Measurements from ENCODE around the gene EEF1G. TPM values are rescaled to one million over a fixed set of nuclear protein-coding genes. Genes with fewer than 3 reads are reported as not detected.

The EEF1G gene
- total RNA-seq, 1 donor from 2014 or later = 928 TPM

DNA sequence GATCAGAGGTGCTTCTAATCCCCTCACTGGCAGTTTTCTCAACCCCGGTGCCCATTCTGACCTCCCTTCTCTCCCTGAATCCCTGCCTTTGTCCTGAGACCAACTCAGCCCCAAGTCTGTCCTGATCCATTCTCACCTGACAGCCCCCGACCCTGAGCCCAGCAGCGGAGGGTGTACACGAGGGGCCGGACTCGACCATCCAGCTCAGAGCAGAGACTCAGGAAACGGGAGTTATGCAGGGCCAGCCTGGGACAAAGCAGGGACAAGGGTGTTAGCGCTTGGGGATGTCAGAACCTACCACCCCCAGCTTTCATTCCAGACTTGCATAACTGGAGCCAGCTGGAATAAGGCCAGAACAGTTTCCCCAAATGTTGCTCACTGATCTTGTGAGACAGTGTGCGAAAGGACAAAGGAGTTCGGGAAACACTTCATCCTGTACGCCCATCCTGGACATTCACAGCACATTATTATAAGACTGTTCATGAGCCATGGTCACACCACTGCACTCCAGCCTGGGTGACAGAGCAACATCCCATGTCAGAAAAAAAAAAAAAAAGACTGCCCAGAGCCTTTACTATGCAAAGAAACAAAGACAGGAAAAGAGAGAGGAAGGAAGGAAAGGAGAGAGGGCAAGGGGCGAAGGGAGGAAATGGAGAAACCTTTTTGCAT, 3.5 kb upstream of the EEF1G start:
- Mint-ChIP-seq H3K4me3 (ENCODE audit: unreplicated experiment) (no peak overlapping the region), H3K9me3 (ENCODE audit: unreplicated experiment) (peaks cover 7% of the 10 kb centered on the region), H3K36me3 (ENCODE audit: unreplicated experiment) (peaks cover 1% of the 10 kb centered on the region), H3K4me1 (ENCODE audit: low read depth, unreplicated experiment) (peaks cover 11% of the 10 kb centered on the region), H3K27ac (ENCODE audit: unreplicated experiment) (no peak overlapping the region), H3K27me3 (ENCODE audit: unreplicated experiment) (peaks cover 6% of the 10 kb centered on the region)
- TF ChIP-seq, protein P1, sequence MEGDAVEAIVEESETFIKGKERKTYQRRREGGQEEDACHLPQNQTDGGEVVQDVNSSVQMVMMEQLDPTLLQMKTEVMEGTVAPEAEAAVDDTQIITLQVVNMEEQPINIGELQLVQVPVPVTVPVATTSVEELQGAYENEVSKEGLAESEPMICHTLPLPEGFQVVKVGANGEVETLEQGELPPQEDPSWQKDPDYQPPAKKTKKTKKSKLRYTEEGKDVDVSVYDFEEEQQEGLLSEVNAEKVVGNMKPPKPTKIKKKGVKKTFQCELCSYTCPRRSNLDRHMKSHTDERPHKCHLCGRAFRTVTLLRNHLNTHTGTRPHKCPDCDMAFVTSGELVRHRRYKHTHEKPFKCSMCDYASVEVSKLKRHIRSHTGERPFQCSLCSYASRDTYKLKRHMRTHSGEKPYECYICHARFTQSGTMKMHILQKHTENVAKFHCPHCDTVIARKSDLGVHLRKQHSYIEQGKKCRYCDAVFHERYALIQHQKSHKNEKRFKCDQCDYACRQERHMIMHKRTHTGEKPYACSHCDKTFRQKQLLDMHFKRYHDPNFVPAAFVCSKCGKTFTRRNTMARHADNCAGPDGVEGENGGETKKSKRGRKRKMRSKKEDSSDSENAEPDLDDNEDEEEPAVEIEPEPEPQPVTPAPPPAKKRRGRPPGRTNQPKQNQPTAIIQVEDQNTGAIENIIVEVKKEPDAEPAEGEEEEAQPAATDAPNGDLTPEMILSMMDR (IDR thresholded peaks at IDR 0.05; ENCODE audit: partially characterized antibody, unreplicated experiment) = no peak
- no peak for DNase-seq

DNA sequence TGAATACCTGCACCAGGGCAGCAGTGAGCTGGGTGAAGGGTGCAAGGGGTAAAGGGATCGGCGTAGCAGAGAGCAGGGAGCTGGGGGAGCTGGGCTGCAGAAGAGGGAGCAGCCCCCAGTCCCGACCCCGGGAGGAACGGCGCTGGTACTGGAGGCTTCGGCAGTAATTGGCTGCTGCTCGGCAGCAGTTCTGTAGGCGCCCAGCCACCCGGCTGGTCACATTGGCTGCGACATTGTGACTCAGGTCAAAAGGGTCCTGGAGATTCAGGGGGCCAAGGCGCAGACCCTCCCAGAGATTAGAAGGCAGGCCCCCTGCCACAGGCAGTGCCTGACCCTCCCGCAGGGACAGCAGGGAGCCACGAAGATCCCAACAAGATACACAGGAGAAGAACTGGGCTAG, 2.1 kb upstream of the EEF1G start:
- H3K4me1 Mint-ChIP-seq (ENCODE audit: low read depth, unreplicated experiment) = peaks cover 16% of the 10 kb centered on the region
- no peak for DNase-seq
- H3K27ac Mint-ChIP-seq (ENCODE audit: unreplicated experiment) = peak overlapping the region; percentile 35
- peak overlapping the region; percentile 53 for H3K4me3 Mint-ChIP-seq (ENCODE audit: unreplicated experiment)
- H3K9me3 Mint-ChIP-seq (ENCODE audit: unreplicated experiment) = peaks cover 5% of the 10 kb centered on the region
- peaks cover 8% of the 10 kb centered on the region for H3K27me3 Mint-ChIP-seq (ENCODE audit: unreplicated experiment)
- TF ChIP-seq, protein P1 (IDR thresholded peaks at IDR 0.05; ENCODE audit: partially characterized antibody, unreplicated experiment) = no peak
- peaks cover 3% of the 10 kb centered on the region for H3K36me3 Mint-ChIP-seq (ENCODE audit: unreplicated experiment)

DNA sequence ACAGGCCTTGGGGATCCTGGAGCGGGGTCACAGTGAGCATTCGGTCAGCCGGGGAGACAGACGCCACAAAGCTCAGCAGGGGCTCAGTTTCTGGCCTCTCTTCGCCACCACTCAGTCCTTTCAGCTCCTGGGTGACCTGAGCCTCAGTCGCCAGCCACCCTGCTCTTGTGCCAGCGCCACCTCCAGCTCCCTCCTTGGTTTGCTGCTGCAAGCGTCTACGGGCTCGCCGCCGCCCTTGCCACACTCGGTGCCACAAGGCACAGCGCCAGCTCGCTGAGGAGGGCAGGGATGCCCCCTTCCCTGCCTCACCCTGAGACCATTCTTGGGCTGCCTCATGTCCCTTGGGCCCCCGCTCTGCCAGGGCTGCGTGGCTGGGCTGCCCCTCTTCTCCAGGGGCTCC, 1.5 kb upstream of the EEF1G start:
- Mint-ChIP-seq H3K27me3 (ENCODE audit: unreplicated experiment) (peaks cover 8% of the 10 kb centered on the region), H3K9me3 (ENCODE audit: unreplicated experiment) (peaks cover 5% of the 10 kb centered on the region), H3K4me1 (ENCODE audit: low read depth, unreplicated experiment) (peaks cover 16% of the 10 kb centered on the region), H3K36me3 (ENCODE audit: unreplicated experiment) (peaks cover 3% of the 10 kb centered on the region), H3K4me3 (ENCODE audit: unreplicated experiment) (peak overlapping the region; percentile 99), H3K27ac (ENCODE audit: unreplicated experiment) (peak overlapping the region; percentile 91)
- TF ChIP-seq, protein P1 (IDR thresholded peaks at IDR 0.05; ENCODE audit: partially characterized antibody, unreplicated experiment) = no peak
- DNase-seq = no peak

DNA sequence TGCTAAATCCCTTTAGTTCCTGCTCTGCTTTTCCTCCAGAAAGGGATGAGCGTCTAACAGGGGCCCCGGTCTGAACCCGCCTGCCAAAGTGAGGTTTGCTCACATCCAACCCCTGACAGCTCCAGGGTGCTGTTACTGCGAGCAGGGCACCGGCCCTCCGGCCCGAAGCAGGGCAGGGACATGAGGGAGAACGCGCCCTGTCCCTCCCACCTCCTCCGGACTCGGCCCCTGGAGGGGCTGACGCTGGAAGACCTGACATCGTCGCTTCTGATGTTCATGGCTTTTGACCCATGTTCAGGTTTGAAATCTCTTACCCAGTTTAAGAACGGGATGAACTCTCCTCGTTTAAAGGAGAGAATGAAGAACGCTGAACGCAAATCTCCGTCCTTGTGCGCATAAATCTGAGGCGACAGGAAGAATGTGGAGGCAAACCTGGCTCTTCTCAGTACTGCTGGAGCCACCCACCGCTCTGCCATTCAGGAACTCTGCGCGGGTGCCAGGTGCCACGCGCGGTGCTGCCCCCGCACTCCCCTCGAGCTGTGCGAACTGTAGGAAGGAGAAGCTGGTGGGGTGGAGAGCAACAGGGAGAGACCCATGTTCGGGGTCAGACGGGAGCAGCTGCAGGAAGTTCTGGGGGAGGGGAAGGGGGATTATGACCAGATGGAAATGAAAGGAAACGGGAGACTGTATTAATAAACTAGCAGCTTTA, 826 bp upstream of the EEF1G start:
- peaks cover 16% of the 10 kb centered on the region for H3K4me1 Mint-ChIP-seq (ENCODE audit: low read depth, unreplicated experiment)
- peaks cover 3% of the 10 kb centered on the region for H3K36me3 Mint-ChIP-seq (ENCODE audit: unreplicated experiment)
- peaks cover 8% of the 10 kb centered on the region for H3K27me3 Mint-ChIP-seq (ENCODE audit: unreplicated experiment)
- peak overlapping the region; percentile 94 for H3K27ac Mint-ChIP-seq (ENCODE audit: unreplicated experiment)
- DNase-seq = no peak
- peak overlapping the region; percentile 99 for H3K4me3 Mint-ChIP-seq (ENCODE audit: unreplicated experiment)
- peaks cover 5% of the 10 kb centered on the region for H3K9me3 Mint-ChIP-seq (ENCODE audit: unreplicated experiment)
- TF ChIP-seq, protein P1 (IDR thresholded peaks at IDR 0.05; ENCODE audit: partially characterized antibody, unreplicated experiment) = no peak
